K562 (cell line): ENCODE measurements around the gene PMVK. TPM values are rescaled to one million over a fixed set of nuclear protein-coding genes. Genes with fewer than 3 reads are reported as not detected.

Experiments
- ARID3A ChIP-seq: IDR thresholded peaks from 2 replicates; pipeline ENCODE4 v1.6.1; 2012; ENCODE audit warnings: low read depth, low read length, improper control_type of control experiment, borderline replicate concordance
- ATF4 ChIP-seq: fragments of 450-650 bp; formaldehyde crosslinking; IDR thresholded peaks from 2 replicates; pipeline ENCODE4 v1.4.0; 2022; ENCODE audit warnings: mild to moderate bottlenecking, moderate library complexity
- FIP1L1 ChIP-seq: fragments of 200-400 bp; formaldehyde crosslinking; IDR thresholded peaks from 2 replicates; pipeline ENCODE4 v1.6.1; 2018; ENCODE audit warnings: mild to moderate bottlenecking, low read depth, low read length; ENCODE audit not compliant: poor library complexity, severe bottlenecking
- FOXK1 ChIP-seq: sonication (generic); formaldehyde crosslinking; IDR thresholded peaks from 2 replicates; pipeline ENCODE4 v1.8.0; 2022; ENCODE audit warnings: missing genetic modification reagents, mild to moderate bottlenecking, borderline replicate concordance
- HSF4 ChIP-seq: fragments of 250-450 bp; sonication (Bioruptor Pico); IDR thresholded peaks from 2 replicates; pipeline ENCODE4 v2.1.2; 2022; ENCODE audit warnings: mild to moderate bottlenecking, moderate library complexity, borderline replicate concordance
- IRF1 ChIP-seq: sonication (generic); formaldehyde crosslinking; IDR thresholded peaks from 2 replicates; pipeline ENCODE4 v1.8.0; 2022; ENCODE audit warnings: missing genetic modification reagents, mild to moderate bottlenecking, borderline replicate concordance
- KHSRP ChIP-seq: fragments of 450-650 bp; IDR thresholded peaks from 2 replicates; pipeline ENCODE4 v1.6.1; 2017
- MEF2A ChIP-seq: IDR thresholded peaks from 2 replicates; pipeline ENCODE4 v1.6.1; 2011; ENCODE audit warnings: low read depth, mild to moderate bottlenecking, low read length, moderate library complexity; ENCODE audit not compliant: control insufficient read depth
- PHF20 ChIP-seq: fragments of 450-650 bp; IDR thresholded peaks from 2 replicates; pipeline ENCODE4 v1.6.1; 2018; ENCODE audit not compliant: partially characterized antibody
- PTTG1 ChIP-seq: fragments of 450-650 bp; IDR thresholded peaks from 2 replicates; pipeline ENCODE4 v1.6.1; 2016; ENCODE audit warnings: low read depth, mild to moderate bottlenecking, missing genetic modification characterization, missing compliant biosample characterization
- RBM15 ChIP-seq: fragments of 200-400 bp; formaldehyde crosslinking; IDR thresholded peaks from 2 replicates; pipeline ENCODE4 v1.6.1; 2018; ENCODE audit warnings: mild to moderate bottlenecking, low read length, moderate library complexity; ENCODE audit not compliant: insufficient read depth
- RREB1 ChIP-seq: fragments of 250-450 bp; sonication (Bioruptor Pico); IDR thresholded peaks from 2 replicates; pipeline ENCODE4 v1.4.0; 2020
- YBX1 ChIP-seq: fragments of 450-650 bp; IDR thresholded peaks from 2 replicates; pipeline ENCODE4 v1.7.1; 2016; ENCODE audit warnings: mild to moderate bottlenecking
- ZKSCAN3 ChIP-seq: fragments of 250-450 bp; sonication (Bioruptor Pico); IDR thresholded peaks from 2 replicates; pipeline ENCODE4 v1.4.0; 2020
- ZNF232 ChIP-seq: sonication (generic); formaldehyde crosslinking; IDR thresholded peaks from 2 replicates; pipeline ENCODE4 v1.8.0; 2022; ENCODE audit warnings: mild to moderate bottlenecking, missing genetic modification reagents
- ZNF384 ChIP-seq: IDR thresholded peaks from 2 replicates; pipeline ENCODE4 v1.6.1; 2012; ENCODE audit warnings: low read depth, low read length, improper control_type of control experiment
- ZNF583 ChIP-seq: fragments of 250-450 bp; sonication (Bioruptor Pico); IDR thresholded peaks from 2 replicates; pipeline ENCODE4 v1.4.0; 2020
- ZNF717 ChIP-seq: fragments of 250-450 bp; sonication (Bioruptor Pico); IDR thresholded peaks from 2 replicates; pipeline ENCODE4 v1.5.0; 2021
- ZNF778 ChIP-seq: fragments of 450-650 bp; formaldehyde crosslinking; IDR thresholded peaks from 2 replicates; pipeline ENCODE4 v1.4.0; 2020; ENCODE audit warnings: mild to moderate bottlenecking, moderate library complexity
- ZNF785 ChIP-seq: fragments of 250-450 bp; sonication (Bioruptor Pico); IDR thresholded peaks from 2 replicates; pipeline ENCODE4 v1.4.0; 2020; ENCODE audit warnings: mild to moderate bottlenecking
- polyA plus RNA-seq, 8 experiments: library from polyadenylated mRNA; depleted of rRNA in 4 of 8; stranded (reverse) in 5 of 8; unstranded in 3 of 8; fragments of >200 nt; fragmentation: Nextera tagmentation in 2 of 8; fragmentation: Illumina TruSeq in 1 of 8; extraction: Ambion mirVana in 2 of 8; extraction: Trizol in 1 of 8; gene quantifications; 2 replicates each; pipeline versions ENCODE4 v1.2.1 to v1.2.3, GENCODE V29; 2011 to 2014; ENCODE audit warnings: inconsistent platforms in 1 of 8, missing spikeins in 1 of 8
- total RNA-seq, 7 experiments: library from RNA; depleted of rRNA in 6 of 7; stranded (reverse); fragments of >200 nt in 6 of 7; fragmentation: Illumina TruSeq in 2 of 7; extraction: Trizol in 2 of 7; gene quantifications; 2 replicates each; pipeline versions ENCODE4 v1.2.1 to v1.2.3, GENCODE V29; 2011 to 2021; ENCODE audit warnings: low replicate concordance in 1 of 7

The PMVK gene
- total and polyA plus RNA-seq, 9 of the 15 experiments (the other 6 are each of a cell fraction or from before 2014, with no cell fraction given) = 1.1 to 15.3 (median 6.3) TPM

- TF ChIP-seq RREB1 = no peak
- TF ChIP-seq YBX1 = no peak
- no peak for TF ChIP-seq RBM15
- TF ChIP-seq FIP1L1 = no peak
- TF ChIP-seq HSF4 = no peak
- TF ChIP-seq ZNF384 = no peak
- TF ChIP-seq KHSRP = peak; percentile 74
- TF ChIP-seq FOXK1 (CRISPR knock-in tag) = no peak
- TF ChIP-seq PTTG1 (tag) = no peak
- TF ChIP-seq MEF2A = no peak
- TF ChIP-seq ZNF583 = no peak
- TF ChIP-seq ZNF232 (CRISPR knock-in tag) = no peak
- no peak for TF ChIP-seq IRF1 (CRISPR knock-in tag)
- no peak for TF ChIP-seq ZNF717 (CRISPR knock-in tag)
- no peak for TF ChIP-seq PHF20
- TF ChIP-seq ARID3A = 0 out of 2 replicates have a peak, but pooled peaks have one; percentile 67
- no peak for TF ChIP-seq ZNF785 (CRISPR knock-in tag)
- no peak for TF ChIP-seq ATF4
- TF ChIP-seq ZKSCAN3 (CRISPR knock-in tag) = no peak
- TF ChIP-seq ZNF778 (CRISPR knock-in tag) = no peak
Observed at GRCh38 chr1:154937085-154937987, 817 bp upstream of the PMVK start (continued).
